HG03196 (cell line): ENCODE data around the gene SIVA1.
A peak's percentile ranks its signal among the peaks of the same experiment; 100 is the strongest.

Experiments used
- ATAC-seq: cut with Tn5 transposase; IDR thresholded peaks from one replicate; pipeline ENCODE4 v1.9.1; 2021; ENCODE audit not compliant: unreplicated experiment

Gene SIVA1, protein sequence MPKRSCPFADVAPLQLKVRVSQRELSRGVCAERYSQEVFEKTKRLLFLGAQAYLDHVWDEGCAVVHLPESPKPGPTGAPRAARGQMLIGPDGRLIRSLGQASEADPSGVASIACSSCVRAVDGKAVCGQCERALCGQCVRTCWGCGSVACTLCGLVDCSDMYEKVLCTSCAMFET

DNA sequence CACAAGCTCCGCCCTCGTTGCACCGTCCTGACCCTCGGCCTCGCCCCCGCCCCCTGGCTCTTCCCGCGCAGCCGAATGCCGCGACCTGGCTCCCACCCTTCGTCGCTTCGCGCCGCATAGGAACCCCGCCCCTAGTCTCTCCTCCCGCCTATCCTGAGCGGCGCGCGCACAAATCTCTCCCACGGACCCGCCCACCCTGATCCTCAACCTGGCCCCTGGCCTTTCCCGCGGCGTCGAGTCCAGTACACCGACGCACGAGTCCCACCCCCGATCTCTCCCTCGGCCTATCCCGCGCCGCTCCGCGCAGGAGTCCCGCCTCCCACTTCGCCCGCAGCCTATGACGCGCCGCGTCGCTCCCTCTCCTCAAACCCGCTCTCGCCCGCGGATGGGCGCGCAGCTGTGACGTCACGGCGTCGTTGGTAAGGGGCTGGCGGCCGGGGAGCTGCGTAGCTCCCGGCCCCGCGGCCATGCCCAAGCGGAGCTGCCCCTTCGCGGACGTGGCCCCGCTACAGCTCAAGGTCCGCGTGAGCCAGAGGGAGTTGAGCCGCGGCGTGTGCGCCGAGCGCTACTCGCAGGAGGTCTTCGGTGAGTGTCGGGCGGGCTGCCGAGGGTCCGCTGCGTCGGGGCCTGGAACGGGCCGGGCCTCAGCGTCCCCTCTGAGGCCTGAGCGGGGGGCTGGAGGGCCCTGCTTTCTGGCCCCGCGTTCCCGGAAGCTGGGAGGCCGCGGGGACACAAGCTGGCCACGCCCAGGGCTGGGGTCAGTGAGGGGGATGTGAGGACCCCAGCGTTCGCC lies at the start of gene SIVA1:
Gene SIVA1 (plus strand): TSS at position 413 of the 793 bp plus-strand sequence. CDS start 55 bp downstream, at position 468.
- peak; percentile 88 for ATAC-seq

DNA sequence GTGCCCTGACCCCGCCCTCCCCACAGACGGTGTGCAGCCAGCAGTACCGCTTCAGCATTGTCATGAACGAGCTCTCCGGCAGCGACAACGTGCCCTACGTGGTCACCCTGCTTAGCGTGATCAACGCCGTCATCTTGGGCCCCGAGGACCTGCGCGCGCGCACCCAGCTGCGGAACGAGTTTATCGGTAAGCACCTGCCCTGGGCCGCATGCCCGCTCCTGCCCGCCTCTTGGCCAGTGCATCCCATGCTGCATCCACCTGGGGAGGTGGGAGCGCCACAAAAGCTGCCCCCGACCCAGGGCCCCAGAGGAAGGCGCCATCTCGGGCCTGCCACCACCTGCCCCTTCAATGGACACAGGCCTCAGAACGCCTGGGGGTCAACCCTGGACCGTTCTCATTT lies 49.7 kb upstream of the SIVA1 start:
- no peak for ATAC-seq

DNA sequence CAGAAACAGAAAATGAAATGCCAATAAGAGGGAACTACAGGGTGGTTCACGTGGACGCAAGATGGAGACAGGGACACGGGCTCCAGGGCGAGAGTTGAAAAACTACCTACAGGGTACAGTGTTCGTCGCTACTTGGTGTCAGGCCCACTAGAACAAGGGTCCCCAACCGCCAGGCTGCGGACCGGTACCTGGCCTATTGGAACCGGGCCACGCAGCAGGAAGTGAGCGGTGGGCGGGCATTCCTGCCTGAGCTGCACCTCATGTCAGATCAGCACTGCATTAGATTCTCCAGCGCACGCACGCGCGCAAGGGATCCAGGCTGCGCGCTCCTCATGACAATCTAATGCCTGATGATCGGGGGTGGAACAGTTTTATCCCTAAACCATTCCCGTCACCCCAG lies 48.7 kb upstream of the SIVA1 start:
- ATAC-seq, result no peak

DNA sequence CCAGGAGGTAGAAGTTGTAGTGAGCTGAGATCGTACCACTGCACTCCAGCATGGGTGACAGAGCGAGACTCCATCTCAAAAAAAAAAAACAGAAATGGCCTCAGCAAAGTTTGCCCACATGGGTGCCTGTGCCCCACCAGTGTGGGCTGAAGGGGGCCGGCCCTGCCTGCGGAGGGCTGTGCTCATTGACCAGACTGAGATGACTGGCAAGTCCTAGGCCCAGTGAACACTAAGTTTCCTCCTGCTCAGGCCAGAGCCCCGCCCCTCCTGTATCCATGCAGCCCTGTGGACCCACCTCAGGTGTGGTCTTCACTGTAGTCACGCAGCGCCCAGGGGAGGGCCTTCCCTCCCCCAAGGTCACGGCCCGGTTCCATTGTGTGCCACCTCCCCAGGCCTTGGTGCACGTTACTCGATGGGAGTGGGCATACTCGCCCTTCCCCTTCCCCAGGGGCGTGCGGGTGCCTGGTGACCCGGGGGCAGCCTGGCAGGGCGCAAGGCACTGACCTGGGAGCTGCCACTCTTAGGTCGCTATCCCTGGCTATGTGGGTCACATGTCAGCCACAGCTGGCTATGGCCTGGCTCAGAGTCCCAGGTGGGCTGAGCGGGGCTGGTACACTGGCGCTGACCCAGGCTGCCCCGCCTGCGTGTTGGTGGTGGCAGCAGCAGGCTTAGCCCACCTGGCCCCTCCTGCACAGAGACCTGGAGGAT lies 47.5 kb upstream of the SIVA1 start:
- ATAC-seq, result no peak

DNA sequence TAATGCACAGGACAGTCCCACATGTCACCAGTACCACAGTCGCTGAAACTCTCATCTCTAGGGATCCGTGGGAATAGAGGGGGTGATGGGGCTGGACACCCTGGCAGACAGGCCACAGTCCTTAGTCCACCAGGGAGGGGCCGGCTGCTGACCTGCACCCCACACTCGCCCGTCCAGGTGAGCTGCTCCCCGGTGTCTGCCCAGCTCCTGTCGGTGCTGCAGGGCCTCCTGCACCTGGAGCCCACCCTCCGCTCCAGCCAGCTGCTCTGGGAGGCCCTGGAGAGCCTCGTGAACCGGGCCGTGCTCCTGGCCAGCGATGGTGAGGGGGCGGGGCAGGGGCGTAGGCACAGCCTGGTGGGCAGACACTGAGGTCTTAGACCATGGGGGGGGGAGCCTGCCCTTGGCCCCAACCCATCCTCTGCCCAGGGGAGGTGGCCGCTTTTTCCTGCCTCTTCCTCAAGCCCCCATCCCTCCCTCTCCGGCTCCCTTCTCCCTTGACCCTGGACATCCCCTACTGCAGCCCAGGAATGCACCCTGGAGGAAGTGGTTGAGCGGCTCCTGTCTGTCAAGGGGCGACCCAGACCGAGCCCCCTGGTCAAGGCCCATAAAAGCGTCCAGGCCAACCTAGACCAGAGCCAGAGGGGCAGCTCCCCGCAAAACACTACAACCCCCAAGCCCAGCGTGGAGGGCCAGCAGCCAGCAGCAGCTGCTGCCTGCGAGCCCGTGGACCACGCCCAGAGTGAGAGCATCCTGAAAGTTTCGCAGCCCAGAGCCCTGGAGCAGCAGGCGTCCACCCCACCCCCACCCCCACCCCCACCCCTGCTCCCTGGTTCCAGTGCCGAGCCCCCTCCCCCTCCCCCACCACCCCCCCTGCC lies 46.0 kb upstream of the SIVA1 start:
- no peak for ATAC-seq

DNA sequence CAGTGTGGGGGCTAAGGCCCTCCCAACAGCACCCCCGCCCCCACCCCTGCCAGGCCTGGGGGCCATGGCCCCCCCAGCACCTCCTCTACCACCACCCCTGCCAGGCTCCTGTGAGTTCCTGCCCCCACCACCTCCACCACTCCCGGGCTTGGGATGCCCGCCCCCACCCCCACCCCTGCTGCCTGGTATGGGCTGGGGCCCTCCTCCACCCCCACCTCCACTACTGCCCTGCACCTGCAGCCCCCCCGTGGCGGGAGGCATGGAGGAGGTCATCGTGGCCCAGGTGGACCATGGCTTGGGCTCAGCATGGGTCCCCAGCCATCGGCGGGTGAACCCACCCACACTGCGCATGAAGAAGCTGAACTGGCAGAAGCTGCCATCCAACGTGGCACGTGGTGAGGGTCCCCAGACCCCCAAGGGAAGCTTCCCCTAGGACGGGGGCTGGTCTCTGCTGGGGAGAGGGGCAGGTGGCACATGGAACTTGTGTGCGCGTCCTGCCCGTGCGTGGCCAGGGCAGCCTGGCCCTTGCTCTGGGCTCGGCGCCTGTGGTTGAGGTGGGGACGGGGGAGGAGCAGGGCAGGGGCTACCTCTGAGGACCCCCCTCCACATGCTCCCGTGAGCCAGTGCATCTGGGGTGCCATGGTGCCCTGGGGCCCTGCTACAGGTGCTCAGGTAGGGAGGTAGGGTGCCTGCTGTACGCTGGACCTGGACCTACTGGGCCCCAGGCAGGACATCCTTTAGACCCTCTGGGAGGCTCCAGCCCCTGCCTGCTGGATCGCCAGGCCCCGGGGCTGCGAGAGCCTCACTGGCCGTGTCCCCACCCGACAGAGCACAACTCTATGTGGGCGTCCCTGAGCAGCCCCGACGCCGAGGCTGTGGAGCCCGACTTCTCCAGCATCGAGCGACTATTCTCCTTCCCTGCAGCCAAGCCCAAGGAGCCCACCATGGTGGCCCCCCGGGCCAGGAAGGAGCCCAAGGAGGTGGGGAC lies 45.0 kb upstream of the SIVA1 start:
- ATAC-seq, result no peak

DNA sequence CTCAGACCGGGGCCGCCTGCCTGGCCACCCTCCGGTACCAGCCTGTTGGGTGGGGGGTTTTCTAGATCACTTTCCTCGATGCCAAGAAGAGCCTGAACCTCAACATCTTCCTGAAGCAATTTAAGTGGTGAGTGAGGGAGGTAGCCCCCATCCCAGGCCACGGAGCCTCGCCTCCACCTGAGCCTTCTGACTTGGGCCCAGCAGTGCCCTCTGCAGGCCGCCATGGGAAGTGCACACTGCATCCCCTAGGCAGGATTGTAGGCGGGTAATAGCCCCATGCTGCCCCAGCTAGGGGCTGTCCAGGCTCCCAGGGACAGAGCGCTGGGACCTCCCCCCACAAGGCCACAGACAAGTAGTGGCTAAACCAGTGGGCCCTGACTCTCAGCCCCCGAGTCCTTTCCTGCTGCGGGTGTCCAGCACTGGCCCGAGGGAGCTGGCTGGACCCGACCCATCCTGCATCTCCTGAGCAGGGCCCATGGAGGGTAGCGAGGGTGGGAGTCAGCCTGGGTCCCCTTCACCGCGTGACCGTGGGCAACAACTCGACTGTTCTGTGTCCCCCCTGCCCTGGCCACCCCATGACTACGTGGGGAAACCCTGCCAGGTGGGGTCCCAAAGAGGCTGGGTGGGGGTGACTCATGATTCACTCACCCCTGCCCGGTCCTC lies 44.2 kb upstream of the SIVA1 start:
- peak; percentile 48 for ATAC-seq

DNA sequence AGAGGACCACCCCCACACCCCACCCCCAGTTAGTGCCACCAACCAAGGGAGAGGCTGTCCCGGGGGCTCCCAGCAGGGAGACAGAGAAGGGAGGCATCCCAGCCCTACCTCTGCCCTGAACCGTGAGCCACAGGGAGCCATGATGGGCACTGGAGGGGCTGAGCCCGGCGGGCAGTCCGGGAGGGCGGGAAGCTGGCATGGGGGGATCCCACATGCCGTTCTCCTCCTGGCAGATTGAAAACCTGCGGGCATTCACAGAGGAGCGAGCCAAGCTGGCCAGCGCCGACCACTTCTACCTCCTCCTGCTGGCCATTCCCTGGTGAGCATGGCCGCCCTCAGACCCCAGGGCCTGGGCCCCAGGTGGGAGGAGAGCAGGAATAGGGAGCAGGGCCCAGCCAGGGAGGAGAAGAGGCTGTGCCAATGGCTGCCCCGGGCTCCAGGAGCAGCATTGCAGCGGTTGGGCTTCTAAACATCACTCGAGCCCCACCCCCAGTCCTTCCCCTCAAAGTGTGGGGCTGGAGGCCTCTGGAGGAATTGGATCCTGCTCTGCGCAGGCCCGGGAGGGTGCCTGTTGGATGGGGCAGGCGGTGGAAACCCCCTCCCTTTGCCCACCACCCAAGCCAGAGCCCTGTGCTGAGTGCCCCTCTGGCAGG lies 43.4 kb upstream of the SIVA1 start:
- ATAC-seq, result no peak

DNA sequence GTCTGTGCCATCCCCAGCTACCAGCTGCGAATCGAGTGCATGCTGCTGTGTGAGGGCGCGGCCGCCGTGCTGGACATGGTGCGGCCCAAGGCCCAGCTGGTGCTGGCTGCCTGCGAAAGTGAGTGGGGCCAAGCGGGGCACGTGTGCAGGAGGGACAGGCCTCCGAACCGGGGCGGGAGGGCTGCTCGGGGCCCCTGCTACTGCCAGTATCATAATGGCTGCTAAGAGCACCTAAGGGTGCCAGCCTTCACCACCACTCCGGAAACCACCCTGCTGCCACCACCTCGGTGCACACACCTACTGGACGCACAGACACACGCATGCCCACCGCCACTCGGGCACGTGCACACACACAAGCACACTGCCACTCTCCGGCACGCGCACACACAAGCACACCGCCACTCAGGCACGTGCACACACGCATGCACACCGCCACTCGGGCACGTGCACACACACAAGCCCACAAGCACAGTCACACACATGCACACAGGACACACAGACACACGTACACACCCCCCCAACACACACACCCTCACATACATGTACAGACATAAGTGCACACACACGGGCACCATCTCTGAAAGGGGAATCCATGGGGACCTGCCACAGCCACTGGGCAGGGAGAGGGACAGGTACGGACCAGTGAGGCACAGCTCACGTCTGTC lies 42.7 kb upstream of the SIVA1 start:
- no peak for ATAC-seq

DNA sequence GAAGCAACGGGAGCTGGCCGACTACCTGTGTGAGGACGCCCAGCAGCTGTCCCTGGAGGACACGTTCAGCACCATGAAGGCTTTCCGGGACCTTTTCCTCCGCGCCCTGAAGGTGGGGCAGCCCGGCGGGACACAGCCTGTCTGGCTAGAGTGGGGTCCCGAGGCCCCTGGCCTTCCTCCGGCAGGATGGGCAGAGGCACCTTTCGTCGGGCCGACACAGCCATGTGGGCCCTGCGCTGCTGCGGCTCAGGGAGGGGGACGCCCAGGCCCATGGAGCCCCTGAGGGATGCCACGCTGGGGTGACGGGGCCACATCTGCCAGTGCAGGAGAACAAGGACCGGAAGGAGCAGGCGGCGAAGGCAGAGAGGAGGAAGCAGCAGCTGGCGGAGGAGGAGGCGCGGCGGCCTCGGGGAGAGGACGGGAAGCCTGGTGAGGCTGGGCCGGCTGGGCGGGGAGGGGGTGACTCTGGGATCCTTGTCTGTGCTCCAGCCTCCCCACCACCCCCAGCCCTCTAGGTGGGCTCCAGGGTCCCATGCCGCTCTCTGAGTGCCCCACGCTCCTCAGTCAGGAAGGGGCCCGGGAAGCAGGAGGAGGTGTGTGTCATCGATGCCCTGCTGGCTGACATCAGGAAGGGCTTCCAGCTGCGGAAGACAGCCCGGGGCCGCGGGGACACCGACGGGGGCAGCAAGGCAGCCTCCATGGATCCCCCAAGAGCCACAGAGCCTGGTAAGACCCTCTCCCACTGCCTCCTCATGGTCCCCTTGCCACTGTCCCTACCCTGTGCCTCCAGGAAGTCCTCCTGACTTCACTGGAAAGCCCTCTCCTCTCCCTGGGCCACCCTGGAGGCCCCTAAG lies 39.8 kb upstream of the SIVA1 start:
- no peak for ATAC-seq

DNA sequence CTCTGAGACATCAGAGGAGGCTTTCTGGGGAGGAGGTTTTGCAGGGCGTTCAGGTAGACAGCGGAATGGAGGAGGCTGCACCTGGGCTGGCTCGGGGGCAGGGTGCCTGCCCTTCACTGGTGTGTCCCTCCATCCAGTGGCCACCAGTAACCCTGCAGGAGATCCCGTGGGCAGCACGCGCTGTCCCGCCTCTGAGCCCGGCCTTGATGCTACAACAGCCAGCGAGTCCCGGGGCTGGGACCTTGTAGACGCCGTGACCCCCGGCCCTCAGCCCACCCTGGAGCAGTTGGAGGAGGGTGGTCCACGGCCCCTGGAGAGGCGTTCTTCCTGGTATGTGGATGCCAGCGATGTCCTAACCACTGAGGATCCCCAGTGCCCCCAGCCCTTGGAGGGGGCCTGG lies 38.9 kb upstream of the SIVA1 start:
- ATAC-seq, result no peak

DNA sequence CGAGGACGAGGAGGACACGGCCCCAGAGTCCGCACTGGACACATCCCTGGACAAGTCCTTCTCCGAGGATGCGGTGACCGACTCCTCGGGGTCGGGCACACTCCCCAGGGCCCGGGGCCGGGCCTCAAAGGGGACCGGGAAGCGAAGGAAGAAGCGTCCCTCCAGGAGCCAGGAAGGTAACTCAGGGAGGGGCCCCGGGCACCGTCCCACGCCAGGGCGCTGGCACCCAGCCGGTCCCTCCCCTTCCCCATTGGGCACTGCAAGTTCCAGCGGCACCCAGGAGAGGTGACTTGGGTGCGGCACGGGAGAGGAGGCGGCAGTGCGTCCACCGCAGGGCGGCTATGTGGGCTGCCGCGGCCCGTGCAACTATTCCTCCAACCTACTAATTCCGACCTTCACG lies 38.3 kb upstream of the SIVA1 start:
- ATAC-seq, result no peak

DNA sequence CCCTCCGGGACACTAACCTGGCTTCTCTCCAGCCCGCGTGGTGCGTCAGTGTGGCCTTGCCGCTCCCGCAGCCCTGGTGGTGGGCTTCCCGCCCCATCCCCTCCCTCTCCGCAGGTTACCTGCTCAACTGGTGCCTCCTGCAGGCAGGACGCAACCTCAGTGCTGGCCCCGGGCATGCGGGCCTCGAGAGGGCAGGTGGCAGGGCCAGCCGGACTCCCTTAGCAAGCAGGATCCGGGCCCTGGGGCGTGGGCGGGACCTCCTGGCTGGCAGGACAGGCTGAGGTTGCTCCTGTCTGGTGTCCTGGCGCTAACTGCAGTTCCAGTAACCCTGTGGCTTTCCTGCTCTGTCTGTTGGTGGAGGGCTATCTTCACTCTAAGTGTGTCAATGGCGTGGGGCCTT lies 37.5 kb upstream of the SIVA1 start:
- no peak for ATAC-seq

DNA sequence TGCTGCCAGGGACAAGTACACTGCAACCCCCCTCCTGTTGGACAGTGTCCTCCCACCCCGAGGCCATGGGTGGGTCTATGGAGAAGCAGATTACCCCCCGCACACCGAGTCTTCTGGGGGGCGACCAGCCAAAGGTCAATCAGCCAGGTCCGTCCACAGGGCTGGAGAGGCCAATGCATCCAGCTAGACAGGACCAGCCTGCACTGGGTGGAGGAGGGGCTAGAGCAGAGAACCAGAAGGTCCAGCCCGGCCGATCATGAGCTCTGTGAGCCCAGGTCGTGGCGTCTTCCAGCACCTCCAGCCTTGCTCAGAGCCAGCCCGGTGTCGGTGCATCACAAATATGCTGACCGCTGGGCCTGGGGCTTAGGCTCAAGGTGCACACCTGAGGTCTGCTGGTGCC lies 37.1 kb upstream of the SIVA1 start:
- ATAC-seq, result no peak

DNA sequence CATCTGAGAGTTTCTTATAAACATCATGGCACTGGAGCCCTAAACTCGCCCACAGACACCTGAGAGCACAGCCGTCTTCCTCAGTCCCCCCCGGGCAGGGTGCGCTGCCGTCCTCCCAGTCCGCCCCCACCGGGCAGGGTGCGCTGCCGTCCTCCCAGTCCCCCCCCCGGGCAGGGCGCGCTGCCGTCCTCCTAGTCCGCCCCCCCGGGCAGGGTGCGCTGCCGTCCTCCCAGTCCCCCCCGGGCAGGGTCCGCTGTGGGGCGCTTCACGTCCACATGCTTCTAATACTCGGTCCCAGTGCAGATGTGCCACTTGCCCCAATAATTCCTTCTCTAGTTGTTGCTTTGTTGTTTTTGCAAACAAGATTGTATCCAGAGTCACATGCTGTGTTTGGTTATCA lies 35.8 kb upstream of the SIVA1 start:
- no peak for ATAC-seq

DNA sequence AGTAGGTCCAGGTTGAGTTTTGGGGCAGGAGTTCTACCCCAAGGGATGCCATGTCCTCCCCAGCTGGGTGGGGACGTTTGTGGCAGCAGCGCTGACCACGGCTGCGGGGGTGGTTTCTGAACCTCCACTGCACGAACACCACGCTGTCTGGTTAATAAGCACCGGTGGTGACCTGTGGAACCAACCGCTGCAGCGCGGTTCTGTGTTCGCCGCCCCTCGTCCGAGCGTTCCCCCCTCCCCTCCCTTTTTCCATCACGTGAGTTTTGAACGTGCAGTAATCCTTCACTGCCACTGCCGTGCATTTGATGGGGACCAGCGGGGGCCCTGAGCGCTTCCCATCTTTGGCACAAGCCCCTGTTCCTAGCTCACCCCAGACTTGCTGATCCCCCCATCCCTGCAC lies 35.3 kb upstream of the SIVA1 start:
- no peak for ATAC-seq

DNA sequence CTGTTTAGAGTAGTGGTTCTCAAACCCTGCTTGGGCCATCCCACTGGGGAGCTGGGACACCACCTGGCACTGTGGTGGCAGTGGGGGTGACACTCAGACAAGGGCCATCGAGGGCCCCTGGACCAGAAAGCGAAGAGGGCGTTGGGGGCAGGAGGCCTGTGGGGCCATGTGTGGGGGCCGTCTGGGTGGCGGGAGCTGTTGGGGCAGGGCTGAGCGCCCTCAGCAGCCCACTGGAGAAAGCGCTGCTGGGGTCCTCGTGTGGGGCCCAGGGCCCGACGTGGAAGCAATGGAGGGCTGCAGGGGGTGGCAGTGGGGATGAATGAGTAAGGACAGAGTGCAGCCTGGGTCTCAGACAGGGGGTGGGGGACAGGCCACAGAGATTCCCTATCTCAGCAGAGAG lies 34.8 kb upstream of the SIVA1 start:
- no peak for ATAC-seq

DNA sequence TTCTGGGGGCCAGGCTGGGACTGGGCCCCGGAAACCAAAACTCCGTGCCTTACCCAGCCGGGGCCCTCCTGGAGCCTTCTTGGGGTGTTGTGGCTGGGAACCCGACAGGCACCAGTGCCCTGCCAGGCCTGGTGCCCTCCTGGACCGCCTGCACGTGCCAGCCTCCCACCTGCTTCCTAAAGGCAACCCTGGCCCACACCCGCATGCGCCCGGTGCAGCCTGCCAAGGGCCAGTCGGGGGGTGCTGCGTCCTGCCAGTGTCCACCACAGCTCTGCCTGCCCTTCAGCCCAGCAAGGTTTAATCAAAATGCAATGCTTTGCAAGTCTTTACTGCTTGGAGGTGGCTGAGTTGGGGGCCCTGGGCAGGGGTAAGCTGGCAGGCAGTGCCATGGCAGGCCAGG lies 34.1 kb upstream of the SIVA1 start:
- no peak for ATAC-seq
